CD4-positive, CD25-positive, alpha-beta regulatory T cell (primary cell): ENCODE results near the gene THSD7B. TPM values are rescaled to one million over a fixed set of nuclear protein-coding genes. Genes with fewer than 3 reads are reported as not detected.
"Not testable (repeated sequence)": the region's sequence is repeated elsewhere in the genome, so short reads cannot be mapped to it uniquely, and the experiment has no call there.

Source experiments
- ATAC-seq, 2 donors: fragments of 150-1000 bp; cut with Tn5 transposase; one replicate each; pipeline ENCODE4 v1.10.0; 2021; ENCODE audit warnings: low read depth in 2 of 2, moderate number of reproducible peaks in 2 of 2, moderate library complexity in 1 of 2
- DNase-seq, 3 donors: peaks; one replicate each; pipeline versions ENCODE4 v3.0.0 to v3.0.0-alpha.2; 2012 to 2022; ENCODE audit warnings: mixed read lengths in 1 of 3
- H3K27ac ChIP-seq: one replicate; pipeline ENCODE4 v1.7.0; 2013; ENCODE audit warnings: mild to moderate bottlenecking, low read length; ENCODE audit not compliant: insufficient read depth, poor library complexity, severe bottlenecking
- H3K27me3 ChIP-seq: one replicate; pipeline ENCODE4 v1.7.0; 2013; ENCODE audit warnings: low read length; ENCODE audit not compliant: control insufficient read depth, insufficient read depth
- H3K36me3 ChIP-seq: one replicate; pipeline ENCODE4 v1.7.0; 2013; ENCODE audit warnings: mild to moderate bottlenecking, low read length, moderate library complexity; ENCODE audit not compliant: control insufficient read depth, insufficient read depth
- H3K4me1 ChIP-seq: 2 replicates; pipeline ENCODE4 v1.7.0; 2013; ENCODE audit warnings: mild to moderate bottlenecking, low read length; ENCODE audit not compliant: insufficient read depth, control insufficient read depth, poor library complexity, severe bottlenecking
- H3K4me3 ChIP-seq: one replicate; pipeline ENCODE4 v1.7.0; 2013; ENCODE audit warnings: low read depth, mild to moderate bottlenecking, low read length, moderate library complexity
- H3K9me3 ChIP-seq, 2 experiments: 1 replicate in 1 of 2; 2 replicates in 1 of 2; pipeline ENCODE4 v1.7.0; 2013; ENCODE audit warnings: low read length in 2 of 2, mild to moderate bottlenecking in 1 of 2, moderate library complexity in 1 of 2; ENCODE audit not compliant: control insufficient read depth in 2 of 2
- H3K27ac Mint-ChIP-seq, 3 donors: one replicate each; pipeline ENCODE4 v1.8.0; 2020 to 2022; ENCODE audit warnings: mild to moderate bottlenecking in 3 of 3, mixed read lengths in 3 of 3, moderate library complexity in 2 of 3
- H3K27me3 Mint-ChIP-seq: one replicate; pipeline ENCODE4 v1.8.0; 2022; ENCODE audit warnings: mild to moderate bottlenecking, mixed read lengths
- H3K36me3 Mint-ChIP-seq: one replicate; pipeline ENCODE4 v1.8.0; 2020; ENCODE audit warnings: mixed read lengths
- H3K4me1 Mint-ChIP-seq, 4 donors: one replicate each; pipeline ENCODE4 v1.8.0; 2020 to 2022; ENCODE audit warnings: mixed read lengths in 4 of 4, mild to moderate bottlenecking in 1 of 4
- H3K4me3 Mint-ChIP-seq, 4 donors: one replicate each; pipeline ENCODE4 v1.8.0; 2020 to 2022; ENCODE audit warnings: mild to moderate bottlenecking in 4 of 4, mixed read lengths in 4 of 4, moderate library complexity in 3 of 4
- H3K9me3 Mint-ChIP-seq, 7 donors: one replicate each; pipeline ENCODE4 v1.8.0; 2020 to 2022; ENCODE audit warnings: mixed read lengths in 7 of 7, mild to moderate bottlenecking in 3 of 7, moderate library complexity in 2 of 7
- polyA plus RNA-seq, 4 donors: library from polyadenylated mRNA; unstranded; fragments of 300-500 nt; fragmentation: Illumina TruSeq; gene quantifications; one replicate each; pipeline ENCODE4 v1.2.3, GENCODE V29; 2021
- total RNA-seq: library from RNA; stranded (reverse); gene quantifications from one replicate; pipeline ENCODE4 v1.2.3, GENCODE V29; 2022

Gene THSD7B
- total and polyA plus RNA-seq, 5 donors from 2014 or later, result not detected

GRCh38 chr2:137291836-137292570, 526.7 kb downstream of the THSD7B start:
- H3K9me3 ChIP-seq, result no peaks in the 10 kb centered on the region
- no peak overlapping the region for H3K27ac ChIP-seq
- no peak overlapping the region for H3K4me3 ChIP-seq
- ATAC-seq (no peak), DNase-seq (no peak)
- H3K36me3 Mint-ChIP-seq, result no peaks in the 10 kb centered on the region
- no peaks in the 10 kb centered on the region for H3K4me1 Mint-ChIP-seq
- H3K9me3 Mint-ChIP-seq, result peaks cover 0 to 9% (median 2%) of the 10 kb centered on the region in 7 donors
- no peaks in the 10 kb centered on the region for H3K27me3 Mint-ChIP-seq
- H3K27me3 ChIP-seq, result no peaks in the 10 kb centered on the region
- no peaks in the 10 kb centered on the region for H3K4me1 ChIP-seq
- no peaks in the 10 kb centered on the region for H3K36me3 ChIP-seq
- H3K4me3 Mint-ChIP-seq, result no peak overlapping the region
- no peak overlapping the region for H3K27ac Mint-ChIP-seq

DNA sequence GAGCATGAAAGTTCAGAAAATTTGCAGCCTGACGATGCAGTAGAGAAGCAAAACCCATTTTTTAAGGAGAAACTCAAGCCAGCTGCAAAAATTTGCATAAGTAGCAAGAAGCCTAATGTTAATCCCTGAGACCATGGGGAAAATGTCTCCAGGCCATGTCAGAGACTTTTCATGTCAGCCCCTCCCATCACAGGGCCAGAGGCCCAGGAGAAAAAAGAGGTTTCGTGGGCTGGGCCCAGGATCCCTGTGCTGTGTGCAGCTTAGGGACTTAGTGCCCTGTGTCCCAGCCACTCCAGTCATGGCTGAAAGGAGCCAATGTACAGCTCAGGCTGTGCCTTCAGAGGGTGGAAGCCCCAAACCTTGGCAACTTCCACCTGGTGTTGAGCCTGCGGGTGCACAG, 533.0 kb downstream of the THSD7B start:
- H3K27ac ChIP-seq, result no peak overlapping the region
- H3K4me1 ChIP-seq, result no peaks in the 10 kb centered on the region
- DNase-seq (no peak), ATAC-seq (no peak)
- Mint-ChIP-seq H3K27me3 (no peaks in the 10 kb centered on the region), H3K9me3 (peaks cover 0 to 2% (median 0%) of the 10 kb centered on the region in 7 donors), H3K4me3 (no peak overlapping the region), H3K36me3 (no peaks in the 10 kb centered on the region), H3K4me1 (no peaks in the 10 kb centered on the region), H3K27ac (no peak overlapping the region)
- no peaks in the 10 kb centered on the region for H3K36me3 ChIP-seq
- no peak overlapping the region for H3K4me3 ChIP-seq
- no peaks in the 10 kb centered on the region for H3K9me3 ChIP-seq
- H3K27me3 ChIP-seq, result no peaks in the 10 kb centered on the region

- Mint-ChIP-seq H3K4me1 (no peaks in the 10 kb centered on the region), H3K27me3 (no peaks in the 10 kb centered on the region), H3K27ac (no peak overlapping the region), H3K36me3 (no peaks in the 10 kb centered on the region), H3K9me3 (peaks cover 0 to 2% (median 0%) of the 10 kb centered on the region in 7 donors), H3K4me3 (no peak overlapping the region)
- Histone ChIP-seq H3K4me1 (no peaks in the 10 kb centered on the region), H3K4me3 (no peak overlapping the region), H3K36me3 (no peaks in the 10 kb centered on the region), H3K27me3 (no peaks in the 10 kb centered on the region), H3K9me3 (no peaks in the 10 kb centered on the region), H3K27ac (no peak overlapping the region)
- DNase-seq, result no peak
- ATAC-seq, result no peak
These were observed 535.6 kb downstream of the THSD7B start for GRCh38 chr2:137300987-137301386.

DNA sequence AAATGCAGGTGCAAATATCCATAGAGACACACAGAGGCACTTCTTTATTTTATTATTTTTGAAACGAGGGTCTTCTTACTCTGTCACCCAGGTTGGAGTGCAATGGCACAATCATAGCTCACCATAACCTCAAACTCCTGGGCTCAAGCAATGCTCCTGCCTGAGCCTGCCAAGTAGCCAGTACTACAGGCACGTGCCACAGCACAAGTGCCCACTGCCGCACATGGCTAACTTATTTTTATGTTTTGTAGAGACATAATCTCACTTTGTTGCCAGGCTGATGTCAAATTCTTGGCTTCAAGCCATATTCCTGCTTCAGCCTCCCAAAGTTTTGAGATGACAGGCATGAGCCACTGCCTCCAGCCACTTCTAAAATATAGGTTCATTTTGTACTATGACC, 537.6 kb downstream of the THSD7B start:
- ATAC-seq (no peak), DNase-seq (no peak)
- H3K27me3 ChIP-seq, result no peaks in the 10 kb centered on the region
- no peak overlapping the region for H3K27ac Mint-ChIP-seq
- H3K4me3 Mint-ChIP-seq, result no peak overlapping the region
- no peaks in the 10 kb centered on the region for H3K4me1 Mint-ChIP-seq
- no peak overlapping the region for H3K4me3 ChIP-seq
- H3K36me3 ChIP-seq, result no peaks in the 10 kb centered on the region
- no peaks in the 10 kb centered on the region for H3K4me1 ChIP-seq
- no peaks in the 10 kb centered on the region for H3K27me3 Mint-ChIP-seq
- H3K27ac ChIP-seq, result no peak overlapping the region
- no peaks in the 10 kb centered on the region for H3K36me3 Mint-ChIP-seq
- H3K9me3 ChIP-seq, result no peaks in the 10 kb centered on the region
- peaks cover 0 to 2% (median 0%) of the 10 kb centered on the region in 7 donors for H3K9me3 Mint-ChIP-seq

DNA sequence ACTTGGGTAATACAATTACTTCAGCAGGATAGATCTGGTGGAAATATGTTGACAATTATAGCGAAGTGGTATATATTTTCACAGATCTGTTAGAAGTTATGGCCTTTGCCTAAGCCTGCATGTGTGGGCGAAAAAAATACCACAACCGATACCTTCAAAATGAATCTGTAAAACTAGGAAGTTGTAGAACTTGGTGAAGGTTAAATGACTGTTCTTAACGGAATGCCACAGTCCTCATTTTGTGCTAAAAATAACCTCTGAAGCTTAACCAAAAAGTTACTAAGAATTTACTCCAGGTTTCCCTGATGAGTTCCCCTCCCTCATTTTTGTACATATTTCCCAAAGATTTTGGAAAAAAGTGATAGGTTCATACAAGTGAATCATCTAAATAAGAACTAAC, 550.7 kb downstream of the THSD7B start:
- Mint-ChIP-seq H3K27ac (no peak overlapping the region), H3K9me3 (peaks cover 0 to 4% (median 0%) of the 10 kb centered on the region in 7 donors), H3K36me3 (no peaks in the 10 kb centered on the region), H3K27me3 (no peaks in the 10 kb centered on the region), H3K4me1 (no peaks in the 10 kb centered on the region), H3K4me3 (no peak overlapping the region)
- Histone ChIP-seq H3K9me3 (no peaks in the 10 kb centered on the region), H3K4me1 (no peaks in the 10 kb centered on the region), H3K4me3 (no peak overlapping the region), H3K36me3 (no peaks in the 10 kb centered on the region), H3K27ac (no peak overlapping the region), H3K27me3 (no peaks in the 10 kb centered on the region)
- DNase-seq, result no peak
- no peak for ATAC-seq

DNA sequence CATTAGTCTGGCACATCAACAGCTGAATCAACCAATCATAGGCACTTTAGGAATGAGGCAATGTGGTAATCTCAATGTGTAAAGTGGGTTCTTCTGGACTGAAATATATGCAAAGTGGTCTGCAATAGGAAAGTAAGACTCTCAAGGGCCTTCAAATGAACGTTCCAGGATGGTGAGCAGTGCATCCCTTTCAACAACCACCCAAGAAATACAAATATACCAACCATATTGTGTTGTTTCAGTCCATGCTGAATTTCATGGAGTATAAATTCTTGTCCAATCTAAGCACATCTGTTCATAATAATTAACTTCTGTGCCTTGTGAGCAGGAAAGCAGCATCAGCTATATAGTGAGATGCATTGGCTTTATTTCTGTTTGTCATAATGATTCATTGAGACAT, 556.2 kb downstream of the THSD7B start:
- H3K27ac Mint-ChIP-seq, result no peak overlapping the region
- DNase-seq (no peak), ATAC-seq (no peak)
- Histone ChIP-seq H3K4me3 (no peak overlapping the region), H3K36me3 (no peaks in the 10 kb centered on the region), H3K9me3 (no peaks in the 10 kb centered on the region), H3K27ac (no peak overlapping the region), H3K4me1 (no peaks in the 10 kb centered on the region), H3K27me3 (no peaks in the 10 kb centered on the region)
- H3K36me3 Mint-ChIP-seq, result no peaks in the 10 kb centered on the region
- peaks cover 0 to 4% (median 0%) of the 10 kb centered on the region in 7 donors for H3K9me3 Mint-ChIP-seq
- H3K4me1 Mint-ChIP-seq, result no peaks in the 10 kb centered on the region
- H3K4me3 Mint-ChIP-seq, result no peak overlapping the region
- no peaks in the 10 kb centered on the region for H3K27me3 Mint-ChIP-seq

- not testable (repeated sequence) for H3K4me3 ChIP-seq, DNase-seq, ATAC-seq, H3K4me3 Mint-ChIP-seq, H3K27me3 Mint-ChIP-seq, H3K36me3 Mint-ChIP-seq, H3K4me1 ChIP-seq, H3K36me3 ChIP-seq, H3K4me1 Mint-ChIP-seq, H3K9me3 ChIP-seq, H3K27me3 ChIP-seq, H3K27ac Mint-ChIP-seq, H3K27ac ChIP-seq
- peaks cover 0 to 16% (median 3%) of the 10 kb centered on the region in 7 donors for H3K9me3 Mint-ChIP-seq
These were observed 566.2 kb downstream of the THSD7B start for GRCh38 chr2:137331562-137331961.
